ENCODE data around the gene ZBP1. TPM values are rescaled to one million over a fixed set of nuclear protein-coding genes. Genes with fewer than 3 reads are reported as not detected.

Gene ZBP1
- total RNA-seq, 3 donors from 2014 or later (not counting 1 experiment from before 2014, with no cell fraction given) = 95.4 to 99.7 (median 97.8) TPM

DNA sequence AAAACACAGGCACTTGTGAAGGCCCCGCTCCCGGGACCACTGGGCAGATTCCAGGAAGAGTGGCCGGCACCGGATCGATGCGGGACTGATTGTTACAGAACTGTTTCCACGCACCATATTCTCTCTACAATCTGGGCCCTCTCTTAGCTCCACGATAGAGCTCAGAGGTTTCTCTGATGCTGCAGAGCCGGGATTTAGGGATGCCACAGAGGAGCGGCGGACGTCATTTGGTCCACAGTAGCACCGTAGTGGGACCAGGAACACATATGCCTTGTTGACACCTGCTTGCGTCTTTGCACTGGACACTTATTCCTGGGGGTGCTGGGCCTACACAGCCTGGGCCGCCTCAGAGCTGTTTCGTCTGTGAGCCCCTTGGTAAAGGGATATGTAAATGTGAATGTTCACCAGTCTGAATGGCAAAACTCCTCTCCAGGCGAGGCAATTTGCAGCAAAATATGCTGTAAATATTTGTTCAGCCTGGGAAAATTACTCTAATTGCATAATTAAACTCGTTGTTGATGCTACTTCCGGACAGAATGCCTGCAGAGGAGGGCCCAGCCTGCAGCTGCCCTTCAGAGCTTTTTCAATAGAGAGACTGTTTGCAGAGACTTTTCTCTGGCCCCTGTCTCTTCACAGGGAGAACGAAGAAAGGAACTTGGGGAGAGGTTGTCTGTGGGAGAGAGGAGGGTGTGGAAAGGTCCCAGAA, 49.9 kb downstream of the ZBP1 start:
- Mint-ChIP-seq H3K4me3 (no peak overlapping the region), H3K4me1 (no peaks in the 10 kb centered on the region), H3K27ac (no peak overlapping the region), H3K9me3 (no peaks in the 10 kb centered on the region), H3K27me3 (ENCODE audit: low read depth in 2 of 2) (peaks cover 8 to 18% of the 10 kb centered on the region in 2 donors), H3K36me3 (no peaks in the 10 kb centered on the region)
- intact Hi-C loops (cut with micrococcal nuclease) = no loop called here
- H3K9me3 ChIP-seq (ENCODE audit: control insufficient read depth, insufficient read depth, low read length) = no peaks in the 10 kb centered on the region
- H3K36me3 ChIP-seq (ENCODE audit: control insufficient read depth, insufficient read depth, low read length) = no peaks in the 10 kb centered on the region
- no peak overlapping the region for H3K27ac ChIP-seq (ENCODE audit: low read length)
- no peaks in the 10 kb centered on the region for H3K4me1 ChIP-seq (ENCODE audit: control insufficient read depth, insufficient read depth, low read length)
- H3K27me3 ChIP-seq (ENCODE audit: control insufficient read depth, insufficient read depth, low read length) = no peaks in the 10 kb centered on the region
- WGBS (ENCODE audit: insufficient coverage) = 79% methylated on average over 20 of the region's 20 CpGs
- DNase-seq (no peak), ATAC-seq (no peak)
- TF ChIP-seq, protein P1, sequence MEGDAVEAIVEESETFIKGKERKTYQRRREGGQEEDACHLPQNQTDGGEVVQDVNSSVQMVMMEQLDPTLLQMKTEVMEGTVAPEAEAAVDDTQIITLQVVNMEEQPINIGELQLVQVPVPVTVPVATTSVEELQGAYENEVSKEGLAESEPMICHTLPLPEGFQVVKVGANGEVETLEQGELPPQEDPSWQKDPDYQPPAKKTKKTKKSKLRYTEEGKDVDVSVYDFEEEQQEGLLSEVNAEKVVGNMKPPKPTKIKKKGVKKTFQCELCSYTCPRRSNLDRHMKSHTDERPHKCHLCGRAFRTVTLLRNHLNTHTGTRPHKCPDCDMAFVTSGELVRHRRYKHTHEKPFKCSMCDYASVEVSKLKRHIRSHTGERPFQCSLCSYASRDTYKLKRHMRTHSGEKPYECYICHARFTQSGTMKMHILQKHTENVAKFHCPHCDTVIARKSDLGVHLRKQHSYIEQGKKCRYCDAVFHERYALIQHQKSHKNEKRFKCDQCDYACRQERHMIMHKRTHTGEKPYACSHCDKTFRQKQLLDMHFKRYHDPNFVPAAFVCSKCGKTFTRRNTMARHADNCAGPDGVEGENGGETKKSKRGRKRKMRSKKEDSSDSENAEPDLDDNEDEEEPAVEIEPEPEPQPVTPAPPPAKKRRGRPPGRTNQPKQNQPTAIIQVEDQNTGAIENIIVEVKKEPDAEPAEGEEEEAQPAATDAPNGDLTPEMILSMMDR (IDR thresholded peaks at IDR 0.05) = no peak
- H3K4me3 ChIP-seq (ENCODE audit: low read length) = no peak overlapping the region

DNA sequence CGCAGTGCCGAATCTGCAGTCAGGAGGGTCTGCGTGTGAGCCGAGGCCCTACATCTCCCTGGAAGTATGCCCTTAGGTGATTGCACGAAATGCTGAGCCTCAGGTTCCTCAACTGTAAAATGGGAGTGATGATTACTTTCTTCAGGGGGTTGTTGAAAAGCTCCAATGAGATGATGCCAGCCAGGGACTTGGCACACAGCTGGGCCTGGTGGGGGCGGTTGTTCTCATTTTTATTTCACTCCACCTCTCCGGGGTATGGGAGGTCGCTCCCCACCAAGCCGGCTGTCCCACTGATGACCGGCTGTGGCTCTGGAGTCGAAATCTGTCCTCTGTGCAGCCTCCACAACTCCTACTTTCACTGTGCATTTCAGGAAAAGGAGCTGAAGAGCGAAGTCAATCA, 51.3 kb downstream of the ZBP1 start:
- Mint-ChIP-seq H3K9me3 (no peaks in the 10 kb centered on the region), H3K4me1 (no peaks in the 10 kb centered on the region), H3K36me3 (no peaks in the 10 kb centered on the region), H3K27ac (no peak overlapping the region), H3K4me3 (no peak overlapping the region), H3K27me3 (ENCODE audit: low read depth in 2 of 2) (peaks cover 11 to 26% of the 10 kb centered on the region in 2 donors)
- 90% methylated on average over 12 of the region's 12 CpGs for WGBS (ENCODE audit: insufficient coverage)
- H3K36me3 ChIP-seq (ENCODE audit: control insufficient read depth, insufficient read depth, low read length) = no peaks in the 10 kb centered on the region
- no peaks in the 10 kb centered on the region for H3K4me1 ChIP-seq (ENCODE audit: control insufficient read depth, insufficient read depth, low read length)
- TF ChIP-seq, protein P1 (IDR thresholded peaks at IDR 0.05) = no peak
- ATAC-seq (no peak), DNase-seq (no peak)
- H3K27ac ChIP-seq (ENCODE audit: low read length) = no peak overlapping the region
- no peaks in the 10 kb centered on the region for H3K9me3 ChIP-seq (ENCODE audit: control insufficient read depth, insufficient read depth, low read length)
- no peaks in the 10 kb centered on the region for H3K27me3 ChIP-seq (ENCODE audit: control insufficient read depth, insufficient read depth, low read length)
- H3K4me3 ChIP-seq (ENCODE audit: low read length) = no peak overlapping the region
- intact Hi-C loops (cut with micrococcal nuclease) = no loop called here

DNA sequence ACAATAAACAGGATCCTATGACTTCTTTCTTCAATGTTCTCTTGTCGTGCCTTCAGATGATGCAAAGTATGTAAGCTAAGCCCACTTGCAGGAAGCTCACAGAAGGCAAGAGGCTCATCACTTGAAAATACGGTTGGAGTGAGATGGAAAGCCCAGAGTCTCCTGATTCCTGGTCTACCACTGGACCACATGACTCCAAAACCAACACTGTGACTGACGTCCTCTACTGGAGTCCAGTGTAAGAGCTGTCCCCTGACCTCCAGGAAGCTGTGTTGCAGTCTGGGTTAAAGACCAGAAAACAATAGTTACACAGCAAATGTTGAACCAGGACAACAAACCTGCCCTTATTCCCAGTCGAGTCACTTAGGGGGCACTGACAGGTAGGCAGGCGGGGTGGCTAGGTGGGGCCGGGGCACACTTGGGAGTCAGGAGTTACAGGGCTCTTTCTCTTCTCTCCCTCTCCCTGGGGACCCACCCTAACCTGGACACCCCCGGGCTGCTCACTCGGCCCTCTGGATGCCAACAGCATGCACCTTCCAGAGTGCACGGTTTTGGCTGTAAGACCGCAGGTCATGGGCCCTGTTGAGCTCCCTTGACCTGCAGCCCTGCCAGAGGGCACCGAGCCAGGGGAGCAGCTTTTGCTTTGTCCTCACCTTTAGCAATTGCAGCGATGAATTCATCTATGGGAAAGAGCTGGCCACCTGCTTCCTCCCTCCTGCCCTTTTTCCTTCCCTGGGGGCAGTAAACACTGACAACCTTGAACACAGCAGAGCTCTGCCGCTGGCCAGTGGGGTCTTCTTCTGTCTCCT, 51.9 kb downstream of the ZBP1 start:
- no peaks in the 10 kb centered on the region for H3K36me3 ChIP-seq (ENCODE audit: control insufficient read depth, insufficient read depth, low read length)
- H3K9me3 ChIP-seq (ENCODE audit: control insufficient read depth, insufficient read depth, low read length) = no peaks in the 10 kb centered on the region
- H3K4me3 ChIP-seq (ENCODE audit: low read length) = no peak overlapping the region
- DNase-seq = no peak
- WGBS (ENCODE audit: insufficient coverage) = 73% methylated on average over 13 of the region's 13 CpGs
- ATAC-seq = no peak
- H3K4me1 Mint-ChIP-seq = no peaks in the 10 kb centered on the region
- no peaks in the 10 kb centered on the region for H3K4me1 ChIP-seq (ENCODE audit: control insufficient read depth, insufficient read depth, low read length)
- peaks cover 11 to 26% of the 10 kb centered on the region in 2 donors for H3K27me3 Mint-ChIP-seq (ENCODE audit: low read depth in 2 of 2)
- H3K27ac Mint-ChIP-seq = no peak overlapping the region
- no peaks in the 10 kb centered on the region for H3K36me3 Mint-ChIP-seq
- no peaks in the 10 kb centered on the region for H3K27me3 ChIP-seq (ENCODE audit: control insufficient read depth, insufficient read depth, low read length)
- TF ChIP-seq, protein P1 (IDR thresholded peaks at IDR 0.05) = no peak
- intact Hi-C loops (cut with micrococcal nuclease) = no loop called here
- H3K9me3 Mint-ChIP-seq = no peaks in the 10 kb centered on the region
- no peak overlapping the region for H3K27ac ChIP-seq (ENCODE audit: low read length)
- H3K4me3 Mint-ChIP-seq = no peak overlapping the region
